ENCODE data around the gene EPHB1.

DNA sequence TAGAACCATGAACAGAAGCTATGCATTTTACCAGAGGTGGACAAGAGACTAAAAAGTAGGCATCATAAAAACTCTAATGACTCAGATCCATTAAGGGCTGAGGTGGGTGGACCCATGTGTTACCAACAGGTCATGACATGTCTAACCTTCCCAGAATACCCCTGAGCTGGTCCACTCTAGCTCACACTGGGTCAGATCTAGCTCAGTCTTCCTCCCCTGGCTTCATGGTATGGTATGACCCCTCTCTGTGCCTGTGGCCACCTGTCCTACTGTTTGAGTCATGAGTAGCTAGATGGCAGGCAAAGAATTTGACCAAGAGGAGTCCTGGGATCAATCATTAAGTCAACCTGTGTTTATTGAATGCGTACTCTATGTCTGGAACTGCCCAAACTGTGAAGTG, 340.4 kb downstream of the EPHB1 start:
- no peak for TF ChIP-seq POLR2A (IDR thresholded peaks at IDR 0.05)
- TF ChIP-seq, protein P1, sequence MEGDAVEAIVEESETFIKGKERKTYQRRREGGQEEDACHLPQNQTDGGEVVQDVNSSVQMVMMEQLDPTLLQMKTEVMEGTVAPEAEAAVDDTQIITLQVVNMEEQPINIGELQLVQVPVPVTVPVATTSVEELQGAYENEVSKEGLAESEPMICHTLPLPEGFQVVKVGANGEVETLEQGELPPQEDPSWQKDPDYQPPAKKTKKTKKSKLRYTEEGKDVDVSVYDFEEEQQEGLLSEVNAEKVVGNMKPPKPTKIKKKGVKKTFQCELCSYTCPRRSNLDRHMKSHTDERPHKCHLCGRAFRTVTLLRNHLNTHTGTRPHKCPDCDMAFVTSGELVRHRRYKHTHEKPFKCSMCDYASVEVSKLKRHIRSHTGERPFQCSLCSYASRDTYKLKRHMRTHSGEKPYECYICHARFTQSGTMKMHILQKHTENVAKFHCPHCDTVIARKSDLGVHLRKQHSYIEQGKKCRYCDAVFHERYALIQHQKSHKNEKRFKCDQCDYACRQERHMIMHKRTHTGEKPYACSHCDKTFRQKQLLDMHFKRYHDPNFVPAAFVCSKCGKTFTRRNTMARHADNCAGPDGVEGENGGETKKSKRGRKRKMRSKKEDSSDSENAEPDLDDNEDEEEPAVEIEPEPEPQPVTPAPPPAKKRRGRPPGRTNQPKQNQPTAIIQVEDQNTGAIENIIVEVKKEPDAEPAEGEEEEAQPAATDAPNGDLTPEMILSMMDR (IDR thresholded peaks at IDR 0.05): no peak
- TF ChIP-seq POLR2AphosphoS5 (IDR thresholded peaks at IDR 0.05): no peak
